ENCODE measurements around the gene TNS2. TPM values are rescaled to one million over a fixed set of nuclear protein-coding genes. Genes with fewer than 3 reads are reported as not detected.

TNS2 gene
- total RNA-seq, 1 experiment from 2014 or later, result 3.4 TPM

GRCh38 chr12:53010955-53011354 is 38.9 kb upstream of the TNS2 start:
- no TSS peak for BruUV-seq (replicated peaks)
- Histone ChIP-seq H3K4me3 (ENCODE audit: low read depth, low read length, poor library complexity, severe bottlenecking) (no peak overlapping the region), H3K9me3 (ENCODE audit: low read depth, low read length, poor library complexity, severe bottlenecking) (no peaks in the 10 kb centered on the region), H3K27me3 (replicated peaks; ENCODE audit: insufficient read depth, low read depth, low read length, poor library complexity) (no peaks in the 10 kb centered on the region), H3K4me1 (ENCODE audit: insufficient read depth, low read length, poor library complexity, severe bottlenecking) (peaks cover 29% of the 10 kb centered on the region), H3K27ac (ENCODE audit: low read depth, low read length, poor library complexity, severe bottlenecking) (no peak overlapping the region), H3K36me3 (ENCODE audit: insufficient read depth, low read length, poor library complexity, severe bottlenecking) (peaks cover 40% of the 10 kb centered on the region)
- TF ChIP-seq EZH2 (IDR thresholded peaks at IDR 0.05; ENCODE audit: borderline replicate concordance, low read depth, low read length, poor library complexity, severe bottlenecking), result no peak
- TF ChIP-seq CTCF (conservative IDR thresholded peaks at IDR 0.05; ENCODE audit: low read depth, low read length), result no peak
- intact Hi-C loops (cut with micrococcal nuclease; ENCODE audit: unreplicated experiment), result no loop called here
- no peak for DNase-seq (ENCODE audit: low spot score)
- CTCF ChIA-PET, result interaction anchor here (0.6 kb wide), 1 partner anchor 32 kb away, joined by 7 read pairs; no protein-coding TSS in a partner anchor
- POLR2A ChIA-PET (ENCODE audit: low non-redundant PET), result no interaction called here

- intact Hi-C loops (cut with micrococcal nuclease; ENCODE audit: unreplicated experiment), result no loop called here
- no peaks in the 10 kb centered on the region for H3K9me3 ChIP-seq (ENCODE audit: low read depth, low read length, poor library complexity, severe bottlenecking)
- H3K4me3 ChIP-seq (ENCODE audit: low read depth, low read length, poor library complexity, severe bottlenecking), result no peak overlapping the region
- TF ChIP-seq EZH2 (IDR thresholded peaks at IDR 0.05; ENCODE audit: borderline replicate concordance, low read depth, low read length, poor library complexity, severe bottlenecking), result no peak
- TF ChIP-seq CTCF (conservative IDR thresholded peaks at IDR 0.05; ENCODE audit: low read depth, low read length), result no peak
- peaks cover 29% of the 10 kb centered on the region for H3K4me1 ChIP-seq (ENCODE audit: insufficient read depth, low read length, poor library complexity, severe bottlenecking)
- no TSS peak for BruUV-seq (replicated peaks)
- no peaks in the 10 kb centered on the region for H3K27me3 ChIP-seq (replicated peaks; ENCODE audit: insufficient read depth, low read depth, low read length, poor library complexity)
- ChIA-PET CTCF (no interaction called here), POLR2A (ENCODE audit: low non-redundant PET) (interaction anchor here (0.7 kb wide), 1 partner anchor 586 kb away, joined by 3 read pairs; no protein-coding TSS in a partner anchor)
- no peak overlapping the region for H3K27ac ChIP-seq (ENCODE audit: low read depth, low read length, poor library complexity, severe bottlenecking)
- H3K36me3 ChIP-seq (ENCODE audit: insufficient read depth, low read length, poor library complexity, severe bottlenecking), result peaks cover 49% of the 10 kb centered on the region
- DNase-seq (ENCODE audit: low spot score), result no peak
Measured at GRCh38 chr12:53011889-53012288, 38.0 kb upstream of the TNS2 start.

- peaks cover 24% of the 10 kb centered on the region for H3K4me1 ChIP-seq (ENCODE audit: insufficient read depth, low read length, poor library complexity, severe bottlenecking)
- DNase-seq (ENCODE audit: low spot score), result no peak
- intact Hi-C loops (cut with micrococcal nuclease; ENCODE audit: unreplicated experiment), result no loop called here
- no TSS peak for BruUV-seq (replicated peaks)
- peaks cover 58% of the 10 kb centered on the region for H3K36me3 ChIP-seq (ENCODE audit: insufficient read depth, low read length, poor library complexity, severe bottlenecking)
- ChIA-PET POLR2A (ENCODE audit: low non-redundant PET) (no interaction called here), CTCF (no interaction called here)
- H3K4me3 ChIP-seq (ENCODE audit: low read depth, low read length, poor library complexity, severe bottlenecking), result no peak overlapping the region
- TF ChIP-seq EZH2 (IDR thresholded peaks at IDR 0.05; ENCODE audit: borderline replicate concordance, low read depth, low read length, poor library complexity, severe bottlenecking), result no peak
- no peak for TF ChIP-seq CTCF (conservative IDR thresholded peaks at IDR 0.05; ENCODE audit: low read depth, low read length)
- no peaks in the 10 kb centered on the region for H3K27me3 ChIP-seq (replicated peaks; ENCODE audit: insufficient read depth, low read depth, low read length, poor library complexity)
- H3K27ac ChIP-seq (ENCODE audit: low read depth, low read length, poor library complexity, severe bottlenecking), result no peak overlapping the region
- no peaks in the 10 kb centered on the region for H3K9me3 ChIP-seq (ENCODE audit: low read depth, low read length, poor library complexity, severe bottlenecking)
Measured at GRCh38 chr12:53012928-53013327, 36.9 kb upstream of the TNS2 start.

Data from A673 (cell line).